Measurements from ENCODE around the gene GAPDHS.

DNA sequence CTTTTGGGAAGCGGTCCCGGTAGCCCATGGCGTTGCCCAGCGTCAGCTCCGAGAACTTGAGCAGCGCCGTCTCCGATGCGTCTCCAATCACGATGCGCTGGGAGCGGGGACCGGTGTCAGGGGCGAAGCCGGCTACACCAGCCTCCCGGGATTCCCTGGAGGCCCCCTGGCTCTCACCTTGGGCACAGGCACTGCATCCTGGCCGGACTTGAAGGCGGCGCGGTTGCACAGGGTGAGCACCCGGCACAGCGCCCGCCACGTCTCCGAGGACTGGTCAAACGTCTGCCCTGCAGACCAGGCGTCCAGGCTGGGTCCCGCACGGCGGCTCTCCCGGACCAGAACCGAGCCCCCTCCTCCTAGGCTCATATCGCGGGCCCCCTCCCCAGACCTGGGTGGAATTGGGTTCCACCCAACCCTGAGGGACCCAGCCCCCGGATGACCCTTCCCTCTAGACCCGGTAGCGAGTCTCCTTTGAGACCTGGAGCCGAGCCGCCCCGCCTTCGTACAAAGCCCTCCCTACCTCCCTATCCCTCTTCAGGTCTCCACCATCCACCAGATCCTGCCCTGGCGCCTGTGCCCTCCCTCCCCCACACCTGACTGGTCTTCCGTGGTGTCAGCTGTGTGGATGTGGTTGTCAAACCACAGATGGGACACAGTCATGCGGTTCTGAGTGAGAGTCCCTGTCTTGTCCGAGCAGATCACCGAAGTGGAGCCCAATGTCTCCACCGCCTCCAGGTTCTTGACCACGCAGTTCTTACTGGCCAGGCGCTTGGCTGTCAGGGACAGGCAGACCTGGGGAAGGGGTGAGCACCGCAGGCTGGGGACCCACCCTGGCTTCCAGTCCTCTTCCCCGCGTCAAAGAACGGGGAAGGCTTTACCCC lies 25.4 kb downstream of the GAPDHS start:
- TF ChIP-seq CTCF (IDR thresholded peaks at IDR 0.05) (no peak), EZH2 (IDR thresholded peaks at IDR 0.05; ENCODE audit: borderline replicate concordance, insufficient read depth, low read depth, low read length, poor library complexity, severe bottlenecking) (no peak)

All from B cell (primary cell).